DMS114 treated with DMSO at 0.1 percent for 48 hours (cell line): ENCODE measurements around the gene CDKN2A.

Experiments used
- DNase-seq: peaks from one replicate; lab custom pipeline; 2025; ENCODE audit not compliant: unreplicated experiment; lab: John Stamatoyannopoulos, UW

CDKN2A gene

GRCh38 chr9:21945606-21946005 is 48.6 kb downstream of the CDKN2A start:
- no peak for DNase-seq

- no peak for DNase-seq
These were observed 50.7 kb downstream of the CDKN2A start for GRCh38 chr9:21943464-21943863.

GRCh38 chr9:21941337-21941995 is 52.7 kb downstream of the CDKN2A start:
- DNase-seq, result no peak

GRCh38 chr9:21936161-21936560 is 58.0 kb downstream of the CDKN2A start:
- DNase-seq, result no peak

GRCh38 chr9:21935631-21936030 is 58.6 kb downstream of the CDKN2A start:
- DNase-seq, result no peak

- no peak for DNase-seq
These were observed 60.3 kb downstream of the CDKN2A start for GRCh38 chr9:21933865-21934264.

GRCh38 chr9:21933281-21933680 is 60.9 kb downstream of the CDKN2A start:
- DNase-seq, result no peak

- DNase-seq, result no peak
These were observed 62.8 kb downstream of the CDKN2A start for GRCh38 chr9:21931428-21931827.

GRCh38 chr9:21927752-21928151 is 66.4 kb downstream of the CDKN2A start:
- DNase-seq, result no peak

- no peak for DNase-seq
These were observed 70.5 kb downstream of the CDKN2A start for GRCh38 chr9:21923694-21924093.

- DNase-seq, result no peak
These were observed 74.5 kb downstream of the CDKN2A start for GRCh38 chr9:21919377-21920362.
